ENCODE results near the gene MBD3L1. TPM values are rescaled to one million over a fixed set of nuclear protein-coding genes. Genes with fewer than 3 reads are reported as not detected.

The MBD3L1 gene
- total and polyA plus RNA-seq, 2 of the 4 experiments (the other 2 are of a cell fraction), result not detected

GRCh38 chr19:8881512-8881911 is 49.3 kb downstream of the MBD3L1 start:
- Histone ChIP-seq H3K27ac (ENCODE audit: insufficient read depth, low read length) (no peak overlapping the region), H2BK20ac (ENCODE audit: low read depth, low read length) (no peak overlapping the region), H3K9ac (ENCODE audit: low read depth, low read length) (no peak overlapping the region), H3K18ac (ENCODE audit: low read depth, low read length) (no peak overlapping the region), H3K36me3 (ENCODE audit: control insufficient read depth, insufficient read depth, low read length) (no peaks in the 10 kb centered on the region), H4K91ac (ENCODE audit: insufficient read depth, low read depth, low read length) (no peak overlapping the region), H2AK5ac (ENCODE audit: low read depth, low read length) (no peak overlapping the region), H3K14ac (replicated peaks; ENCODE audit: low read depth, low read length) (no peak overlapping the region), H4K8ac (ENCODE audit: low read depth in 2 of 2, low read length in 2 of 2) (no peak overlapping the region), H3K4me1 (ENCODE audit: control insufficient read depth, insufficient read depth, low read length) (no peaks in the 10 kb centered on the region), H3K9me3 (ENCODE audit: control insufficient read depth, insufficient read depth, low read length) (peaks cover 35% of the 10 kb centered on the region), H2BK120ac (ENCODE audit: low read depth, low read length) (no peak overlapping the region), H3K4me2 (ENCODE audit: low read depth, low read length) (no peak overlapping the region), H3K23ac (ENCODE audit: low read depth, low read length) (no peak overlapping the region), H3K9me1 (ENCODE audit: insufficient read depth, low read length) (no peaks in the 10 kb centered on the region), H4K20me1 (ENCODE audit: insufficient read depth, low read length) (no peaks in the 10 kb centered on the region), H2AFZ (replicated peaks; ENCODE audit: low read length, poor library complexity) (no peak overlapping the region), H2BK5ac (ENCODE audit: low read depth, low read length, poor library complexity, severe bottlenecking) (no peak overlapping the region), H3K4me3 (ENCODE audit: insufficient read depth, low read depth, low read length) (no peak overlapping the region), H3K4ac (ENCODE audit: low read depth, low read length) (no peak overlapping the region), H3K56ac (ENCODE audit: extremely low read depth, insufficient read depth, low read length) (no peak overlapping the region), H2AK9ac (replicated peaks; ENCODE audit: low read depth, low read length, poor library complexity) (no peak overlapping the region), H4K5ac (ENCODE audit: low read depth, low read length) (no peak overlapping the region), H3K79me1 (ENCODE audit: low read depth in 1 of 2, low read length in 2 of 2) (no peaks in the 10 kb centered on the region), H2BK15ac (ENCODE audit: low read depth, low read length) (no peak overlapping the region), H3K27me3 (ENCODE audit: control insufficient read depth, insufficient read depth, low read length) (no peaks in the 10 kb centered on the region)
- TF ChIP-seq RCOR1 (IDR thresholded peaks at IDR 0.05; ENCODE audit: insufficient replicate concordance, low read length) (no peak), ELK1 (IDR thresholded peaks at IDR 0.05; ENCODE audit: borderline replicate concordance, low read depth, low read length) (no peak), MAZ (IDR thresholded peaks at IDR 0.05; ENCODE audit: borderline replicate concordance, low read depth, low read length) (no peak), RAD21 (IDR thresholded peaks at IDR 0.05; ENCODE audit: low read length) (no peak), FOS (IDR thresholded peaks at IDR 0.05; ENCODE audit: low read depth, low read length) (no peak), CTCF (conservative IDR thresholded peaks at IDR 0.05; ENCODE audit: low read depth, low read length) (no peak), USF2 (IDR thresholded peaks at IDR 0.05; ENCODE audit: low read depth, low read length) (no peak), MXI1 (IDR thresholded peaks at IDR 0.05; ENCODE audit: borderline replicate concordance, low read depth, low read length) (no peak), CEBPB (IDR thresholded peaks at IDR 0.05; ENCODE audit: low read depth, low read length) (no peak), CHD1 (IDR thresholded peaks at IDR 0.05; ENCODE audit: low read depth, low read length) (no peak), RFX5 (IDR thresholded peaks at IDR 0.05; ENCODE audit: low read depth, low read length) (no peak), POLR2A (IDR thresholded peaks at IDR 0.05; ENCODE audit: low read depth, low read length) (no peak), BHLHE40 (IDR thresholded peaks at IDR 0.05; ENCODE audit: low read depth, low read length) (no peak), NFE2L2 (IDR thresholded peaks at IDR 0.05; ENCODE audit: low read depth, low read length) (no peak), MAFK (IDR thresholded peaks at IDR 0.05; ENCODE audit: low read depth, low read length) (no peak)
- DNase-seq (no peak), ATAC-seq (ENCODE audit: low read depth) (no peak)
- CTCF ChIA-PET, result no interaction called here
- BruUV-seq (replicated peaks), result no TSS peak
- intact Hi-C loops (cut with micrococcal nuclease), result no loop called here
- POLR2A ChIA-PET (ENCODE audit: unreplicated experiment), result no interaction called here
- in situ Hi-C loops (cut with MboI; ENCODE audit: low sequenced_read_pairs), result no loop called here
- dilution Hi-C loops (cut with HindIII; ENCODE audit: low sequenced_read_pairs, unreplicated experiment), result no loop called here
